HL-60 (cell line): ENCODE results near the gene CAPG.

Source experiments
- CTCF ChIP-seq: IDR thresholded peaks from one replicate; pipeline ENCODE4 v1.5.1; 2011; ENCODE audit warnings: low read length, control low read depth, inconsistent platforms; ENCODE audit not compliant: insufficient read depth
- POLR2AphosphoS5 ChIP-seq: IDR thresholded peaks from 2 replicates; pipeline ENCODE4 v1.6.1; 2012; ENCODE audit warnings: low read depth
- TF ChIP-seq, protein P1 (sequence below): IDR thresholded peaks from 2 replicates; pipeline ENCODE4 v1.6.1; 2012; ENCODE audit warnings: low read depth; ENCODE audit not compliant: insufficient replicate concordance

DNA sequence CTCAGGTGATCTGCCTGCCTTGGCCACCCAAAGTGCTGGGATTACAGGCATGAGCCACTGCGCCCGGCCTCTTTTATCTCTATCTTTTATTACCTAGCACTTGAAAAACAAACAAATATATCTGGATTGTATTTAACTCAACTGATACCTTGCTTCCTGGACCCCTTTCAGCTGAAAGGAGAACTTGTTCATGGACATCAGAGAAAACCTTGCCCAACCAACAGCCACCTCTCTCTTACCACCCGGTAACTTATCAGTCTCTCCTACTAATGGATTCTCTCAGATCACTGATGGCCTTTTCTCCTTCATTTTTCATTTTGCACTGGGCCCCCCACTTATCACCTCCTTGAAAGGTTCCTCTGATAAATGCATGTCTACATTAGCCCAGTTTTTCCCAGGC is 62.6 kb downstream of the CAPG start:
- TF ChIP-seq CTCF (no peak), POLR2AphosphoS5 (no peak)
- TF ChIP-seq, protein P1, sequence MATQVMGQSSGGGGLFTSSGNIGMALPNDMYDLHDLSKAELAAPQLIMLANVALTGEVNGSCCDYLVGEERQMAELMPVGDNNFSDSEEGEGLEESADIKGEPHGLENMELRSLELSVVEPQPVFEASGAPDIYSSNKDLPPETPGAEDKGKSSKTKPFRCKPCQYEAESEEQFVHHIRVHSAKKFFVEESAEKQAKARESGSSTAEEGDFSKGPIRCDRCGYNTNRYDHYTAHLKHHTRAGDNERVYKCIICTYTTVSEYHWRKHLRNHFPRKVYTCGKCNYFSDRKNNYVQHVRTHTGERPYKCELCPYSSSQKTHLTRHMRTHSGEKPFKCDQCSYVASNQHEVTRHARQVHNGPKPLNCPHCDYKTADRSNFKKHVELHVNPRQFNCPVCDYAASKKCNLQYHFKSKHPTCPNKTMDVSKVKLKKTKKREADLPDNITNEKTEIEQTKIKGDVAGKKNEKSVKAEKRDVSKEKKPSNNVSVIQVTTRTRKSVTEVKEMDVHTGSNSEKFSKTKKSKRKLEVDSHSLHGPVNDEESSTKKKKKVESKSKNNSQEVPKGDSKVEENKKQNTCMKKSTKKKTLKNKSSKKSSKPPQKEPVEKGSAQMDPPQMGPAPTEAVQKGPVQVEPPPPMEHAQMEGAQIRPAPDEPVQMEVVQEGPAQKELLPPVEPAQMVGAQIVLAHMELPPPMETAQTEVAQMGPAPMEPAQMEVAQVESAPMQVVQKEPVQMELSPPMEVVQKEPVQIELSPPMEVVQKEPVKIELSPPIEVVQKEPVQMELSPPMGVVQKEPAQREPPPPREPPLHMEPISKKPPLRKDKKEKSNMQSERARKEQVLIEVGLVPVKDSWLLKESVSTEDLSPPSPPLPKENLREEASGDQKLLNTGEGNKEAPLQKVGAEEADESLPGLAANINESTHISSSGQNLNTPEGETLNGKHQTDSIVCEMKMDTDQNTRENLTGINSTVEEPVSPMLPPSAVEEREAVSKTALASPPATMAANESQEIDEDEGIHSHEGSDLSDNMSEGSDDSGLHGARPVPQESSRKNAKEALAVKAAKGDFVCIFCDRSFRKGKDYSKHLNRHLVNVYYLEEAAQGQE = no peak
